ENCODE data around the gene UBE2E2.

Gene UBE2E2

DNA sequence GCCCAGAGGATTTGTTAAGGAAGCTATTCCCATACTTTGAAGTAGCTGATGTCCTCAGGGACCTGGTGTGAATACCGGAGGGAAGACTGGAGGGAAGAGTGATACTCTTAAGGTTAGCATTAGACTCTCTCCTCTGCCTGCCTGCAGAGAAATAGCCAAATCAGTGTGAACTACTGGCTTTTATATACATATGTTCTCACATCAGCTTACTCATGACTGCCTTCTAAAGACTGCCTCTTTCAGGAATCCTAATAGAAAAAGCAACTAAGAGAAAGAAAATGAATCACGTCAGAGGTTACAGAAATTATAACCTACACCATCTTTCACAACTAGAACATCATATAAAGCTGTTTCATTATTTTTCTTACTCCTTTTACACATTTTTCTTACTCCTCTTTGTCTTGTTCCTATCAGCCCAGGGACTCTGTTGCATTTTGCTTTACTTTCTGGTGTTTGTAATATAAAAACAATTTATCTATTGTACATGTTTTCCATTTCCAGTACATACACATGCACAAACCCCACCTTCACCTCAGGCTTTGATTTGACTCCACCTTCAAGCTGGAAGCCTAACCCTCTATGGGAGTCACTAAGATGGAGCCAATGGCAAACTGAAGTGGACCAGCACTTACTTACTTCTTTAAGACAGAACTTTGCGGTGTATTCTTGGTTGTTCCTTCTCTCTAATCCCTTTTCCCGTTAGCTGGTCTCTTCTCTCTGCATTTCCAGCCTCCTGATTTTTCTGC is 345.0 kb downstream of the UBE2E2 start:
- DNase-seq: no peak

DNA sequence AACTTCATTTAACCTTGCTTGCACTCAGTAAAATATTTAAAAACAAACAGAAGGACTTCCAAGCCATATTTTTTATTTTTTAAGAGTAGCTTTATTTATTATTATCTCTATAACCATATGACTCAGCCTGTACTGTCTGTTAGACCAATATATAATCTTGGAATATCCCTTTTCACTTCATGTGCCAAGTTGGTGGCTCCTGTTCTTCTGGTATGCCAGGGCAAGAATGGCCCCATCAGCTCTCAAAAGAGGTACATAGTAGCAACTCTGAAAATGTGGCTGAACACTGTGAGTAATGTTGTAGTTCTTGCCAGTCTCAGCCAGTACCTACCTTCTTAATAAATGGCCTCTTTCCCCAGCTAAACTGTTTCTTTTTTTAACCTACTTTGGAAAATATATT is 345.6 kb downstream of the UBE2E2 start:
- DNase-seq: no peak

DNA sequence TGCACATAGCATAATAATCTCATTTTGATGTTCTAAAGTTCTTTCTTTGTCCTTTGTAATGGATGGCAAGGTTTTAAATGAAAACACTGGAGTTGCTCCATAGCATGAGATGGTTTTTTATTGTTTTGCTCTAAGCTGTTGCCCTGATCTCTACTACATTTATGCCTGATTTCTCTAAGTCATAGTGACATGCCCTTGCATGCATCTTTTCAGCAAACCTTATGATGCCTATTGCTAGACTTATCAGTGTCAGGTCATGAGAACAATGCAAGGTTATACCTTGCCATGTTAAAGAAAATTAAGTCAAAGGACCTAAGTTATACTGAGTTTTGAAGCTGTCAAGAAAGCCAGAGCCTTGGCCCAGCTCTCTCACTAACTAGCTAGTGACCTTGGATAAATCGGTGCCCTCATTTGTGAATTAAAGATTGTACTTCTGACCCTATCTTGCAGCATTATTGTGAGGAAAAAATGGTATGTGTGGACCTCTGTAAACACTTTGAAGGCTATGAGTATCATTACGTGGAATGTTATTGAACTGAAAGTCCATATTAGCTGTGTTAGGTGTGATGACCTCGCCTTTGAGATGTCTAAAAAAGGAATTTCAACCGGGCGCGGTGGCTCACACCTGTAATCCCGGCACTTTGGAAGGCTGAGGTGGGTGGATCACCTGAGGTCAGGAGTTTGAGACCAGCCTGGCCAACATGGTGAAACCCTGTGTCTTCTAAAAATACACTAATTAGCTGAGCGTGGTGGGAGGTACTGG is 346.2 kb downstream of the UBE2E2 start:
- no peak for DNase-seq

DNA sequence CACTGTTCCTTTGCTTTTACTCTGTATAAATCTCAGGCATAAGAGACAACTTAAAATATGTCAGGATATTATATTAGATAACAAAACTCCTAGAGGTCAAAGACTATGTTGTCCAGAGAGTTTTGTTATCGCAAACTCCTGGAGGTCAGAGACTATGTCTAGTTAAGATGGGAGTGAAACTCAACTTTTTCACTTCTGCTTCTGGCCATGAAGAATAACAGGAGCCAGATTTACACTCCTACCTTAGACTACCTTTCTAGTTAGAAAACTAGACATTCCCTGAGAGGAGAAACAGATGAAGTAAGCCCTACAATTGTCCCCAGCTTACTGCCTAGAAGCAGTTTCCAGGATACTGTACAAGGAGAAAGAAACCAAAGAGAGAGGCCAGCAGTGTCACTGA is 347.3 kb downstream of the UBE2E2 start:
- DNase-seq: no peak

DNA sequence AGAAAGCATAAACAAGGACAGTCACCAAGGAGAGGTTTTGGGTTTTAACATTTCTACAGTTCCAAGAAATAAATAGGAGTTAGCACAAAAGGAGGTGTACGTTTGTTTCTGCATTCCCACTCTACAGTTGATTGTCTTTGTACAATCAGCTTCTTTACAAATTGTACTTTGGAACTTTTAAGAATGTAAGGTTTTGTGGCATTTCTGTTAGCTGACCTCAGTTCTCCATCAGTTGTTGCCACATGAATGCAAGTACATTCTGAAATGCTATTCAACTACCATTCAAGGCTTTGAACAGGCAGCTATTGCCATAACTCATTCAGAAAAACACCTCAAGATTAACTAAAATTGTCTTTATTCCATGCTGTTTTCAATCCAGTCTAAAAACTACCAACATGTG is 349.4 kb downstream of the UBE2E2 start:
- no peak for DNase-seq

DNA sequence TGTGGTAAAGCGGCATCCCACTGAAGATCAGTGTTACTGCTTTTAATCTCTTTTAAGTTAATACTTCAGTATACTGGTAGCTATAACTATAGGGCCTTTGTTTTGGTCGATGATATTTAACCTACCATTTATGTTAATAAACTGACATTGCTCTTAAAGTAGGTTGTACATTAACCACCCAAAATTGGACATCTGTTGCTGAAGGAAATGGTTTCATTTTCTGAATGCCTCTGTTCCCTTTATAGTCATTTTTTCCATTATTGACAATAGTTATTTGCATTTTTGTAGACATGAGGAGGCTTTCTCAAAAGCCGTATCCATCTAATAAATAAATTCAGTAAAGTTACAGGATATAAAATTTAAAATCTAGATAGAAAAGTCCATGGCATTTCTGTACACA is 350.2 kb downstream of the UBE2E2 start:
- DNase-seq: no peak

DNA sequence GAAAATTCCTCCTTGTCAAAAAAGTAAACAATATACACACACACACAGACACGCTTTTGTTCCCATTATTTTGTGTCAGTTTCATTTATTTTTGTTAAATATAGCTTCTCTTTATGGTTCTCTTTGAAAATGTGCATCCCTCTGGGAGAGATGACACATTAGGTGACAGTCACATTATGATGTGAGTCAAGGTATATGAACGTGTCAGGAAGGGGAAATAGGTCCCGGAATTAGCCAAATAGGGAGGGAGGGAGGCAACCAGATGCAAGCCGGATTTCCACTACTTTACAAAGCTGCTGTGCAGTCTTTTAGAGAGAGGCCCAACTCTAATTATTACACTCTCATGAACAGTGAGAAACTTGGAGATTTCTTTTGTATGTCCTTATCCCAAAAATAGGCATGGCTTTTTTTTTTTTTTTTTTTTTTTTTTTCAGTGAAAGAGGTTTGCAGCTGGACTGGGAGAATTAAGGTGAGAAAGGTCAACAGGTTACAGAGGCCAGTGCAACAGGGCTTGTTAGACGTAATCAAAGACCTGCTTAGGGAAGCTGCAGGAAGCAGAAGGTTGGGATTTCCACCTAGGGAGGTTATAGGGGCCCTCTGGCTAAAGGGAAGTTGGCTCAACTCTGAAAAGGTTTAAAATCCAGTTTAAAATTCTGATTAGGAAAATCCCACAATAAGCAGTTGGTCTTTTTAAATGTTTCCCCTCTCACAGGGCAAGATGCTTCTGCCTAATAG is 362.1 kb downstream of the UBE2E2 start:
- DNase-seq: no peak

DNA sequence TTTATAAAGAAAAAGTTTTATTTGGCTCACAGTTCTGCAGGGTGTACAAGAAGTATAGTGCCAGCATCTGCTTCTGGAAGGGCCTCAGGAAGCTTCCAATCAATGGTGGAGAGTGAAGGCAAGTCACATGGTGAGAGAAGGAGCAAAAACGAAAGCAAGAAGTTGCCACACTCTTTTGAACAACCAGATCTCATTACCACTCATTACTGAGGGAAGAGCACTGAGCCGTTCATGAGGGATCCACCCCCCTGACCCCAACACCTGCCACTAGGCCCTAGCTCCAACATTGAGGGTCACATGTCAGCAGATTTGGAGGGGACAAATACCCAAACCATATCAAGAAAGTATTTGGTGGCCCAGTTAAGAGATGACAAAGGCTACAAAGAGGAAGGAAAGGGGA is 363.4 kb downstream of the UBE2E2 start:
- no peak for DNase-seq

DNA sequence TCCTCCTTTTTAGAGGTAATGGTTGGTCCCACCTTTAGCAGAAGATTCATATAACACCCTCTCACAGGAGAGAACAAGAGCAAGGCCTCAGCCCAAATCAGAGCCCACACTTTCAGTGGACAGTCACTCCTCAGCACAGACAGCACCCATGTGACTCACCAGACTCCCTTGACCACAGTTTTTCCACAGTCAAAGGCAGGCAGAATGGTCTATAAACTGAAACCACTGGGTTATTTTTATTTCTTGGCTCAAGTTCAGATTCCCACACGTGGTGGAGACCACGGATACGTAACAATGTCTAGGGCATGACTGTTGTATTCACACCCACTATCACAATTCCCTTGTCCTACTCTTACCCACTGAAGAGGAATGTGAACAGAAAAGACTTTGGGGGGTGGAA is 364.8 kb downstream of the UBE2E2 start:
- DNase-seq: no peak

DNA sequence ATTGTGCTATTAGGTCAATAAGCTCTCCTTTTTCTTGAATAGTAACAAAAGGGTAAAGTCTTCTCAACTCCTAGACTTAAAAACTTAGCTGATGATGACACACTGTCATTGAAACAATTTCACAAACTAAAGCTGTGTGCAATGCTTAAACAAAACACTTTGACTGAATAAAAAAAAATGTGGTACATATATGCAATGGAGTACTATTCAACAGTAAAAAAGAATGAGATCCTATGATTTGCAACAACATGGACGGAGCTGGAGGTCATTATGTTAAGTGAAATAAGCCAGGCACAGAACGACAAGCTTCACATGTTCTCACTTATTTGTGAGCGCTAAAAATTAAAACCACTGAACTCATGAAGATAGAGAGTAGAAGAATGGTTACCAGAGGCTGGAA is 370.7 kb downstream of the UBE2E2 start:
- DNase-seq: no peak

DNA sequence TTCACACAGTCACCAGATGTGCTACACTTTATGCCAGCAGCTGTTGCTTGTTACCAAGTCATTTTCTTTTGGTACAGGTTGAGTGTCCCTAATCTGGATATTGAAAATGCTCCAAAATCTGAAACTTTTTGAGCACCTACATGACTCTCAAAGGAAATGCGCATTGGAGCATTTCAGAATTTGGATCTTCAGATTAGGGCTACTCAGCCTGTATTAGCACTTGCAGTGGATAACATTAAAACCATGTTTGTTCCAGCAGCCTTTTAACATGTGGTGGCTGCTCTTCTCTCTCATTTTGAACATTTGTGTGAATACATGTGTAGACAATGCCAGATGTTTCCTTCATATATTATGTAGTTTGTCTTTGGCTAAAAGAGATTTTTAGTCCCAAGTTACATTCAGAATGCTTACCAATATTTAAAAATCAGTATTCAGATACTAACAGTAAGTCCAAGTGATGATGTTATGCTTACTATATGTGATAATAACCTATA is 371.7 kb downstream of the UBE2E2 start:
- no peak for DNase-seq

DNA sequence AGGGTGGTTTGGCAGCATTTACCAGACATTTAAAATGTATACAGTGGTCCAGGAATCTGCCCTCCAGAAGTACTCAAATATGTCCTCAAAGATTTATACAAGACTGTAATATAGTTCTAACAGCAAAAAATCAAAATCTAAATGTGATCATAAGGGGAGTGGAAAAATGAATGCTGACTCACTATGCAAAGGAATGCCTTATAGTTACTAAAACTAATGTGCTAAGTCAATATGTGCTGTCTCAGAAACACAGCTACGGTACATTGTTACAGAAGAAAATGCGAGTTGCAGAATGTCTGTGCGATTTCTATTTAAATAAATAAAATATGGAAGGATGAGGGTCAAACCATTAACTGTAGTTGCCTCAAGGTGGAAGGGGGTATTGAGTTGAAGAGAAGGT is 372.6 kb downstream of the UBE2E2 start:
- DNase-seq: no peak

DNA sequence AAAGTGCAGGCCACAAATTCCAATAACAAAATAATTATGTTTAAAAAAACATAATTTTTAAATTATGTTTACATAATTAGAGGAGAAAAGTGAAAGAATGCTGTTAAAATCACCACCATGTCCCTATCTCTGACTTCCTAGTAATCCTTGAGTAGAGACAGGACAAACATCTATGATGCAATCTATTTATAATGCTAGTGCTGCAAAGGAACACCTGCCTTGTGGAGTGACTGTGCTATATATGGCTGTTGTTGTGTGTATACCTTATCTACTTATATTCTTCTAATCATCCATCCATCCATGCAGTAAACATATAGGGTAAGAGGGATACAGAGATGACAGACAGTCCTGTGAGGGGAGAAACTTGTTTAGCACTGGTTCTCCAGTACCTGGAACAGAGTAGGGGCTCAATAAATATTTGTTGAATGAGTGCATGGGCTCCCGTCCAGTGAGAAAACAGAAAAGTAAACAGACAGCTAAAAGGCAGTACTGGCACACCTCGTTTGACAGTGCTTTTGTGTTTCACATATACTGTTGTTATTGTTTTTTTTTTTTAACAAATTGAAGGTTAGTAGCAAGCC is 373.3 kb downstream of the UBE2E2 start:
- DNase-seq: peak; percentile 21

DNA sequence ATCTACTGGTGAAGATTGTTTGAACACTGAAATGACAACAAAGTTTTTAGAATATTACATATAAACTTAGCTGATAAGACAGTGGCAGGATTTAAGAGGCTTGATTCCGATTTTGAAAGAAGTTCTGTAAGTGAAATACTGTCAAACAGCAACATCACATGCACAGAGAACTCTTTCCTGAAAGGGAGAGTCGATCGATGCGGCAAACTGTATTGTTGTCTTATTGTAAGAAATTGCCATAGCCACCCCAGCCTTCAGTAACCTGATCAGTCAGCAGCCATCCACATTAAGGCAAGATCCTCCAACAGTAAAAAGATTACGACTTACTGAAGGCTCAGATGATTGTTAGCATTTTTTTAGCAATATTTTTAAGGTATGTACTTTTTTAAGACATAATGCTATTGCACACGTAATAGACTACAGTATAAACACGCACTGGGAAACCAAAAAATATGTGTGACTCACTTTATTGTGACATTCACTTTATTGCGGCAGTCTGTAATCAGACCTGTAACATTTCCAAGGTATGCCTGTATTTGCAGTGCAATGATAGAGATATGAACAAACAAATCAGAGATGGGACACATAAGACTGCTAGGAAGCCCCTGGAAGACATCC is 377.1 kb downstream of the UBE2E2 start:
- DNase-seq: no peak

DNA sequence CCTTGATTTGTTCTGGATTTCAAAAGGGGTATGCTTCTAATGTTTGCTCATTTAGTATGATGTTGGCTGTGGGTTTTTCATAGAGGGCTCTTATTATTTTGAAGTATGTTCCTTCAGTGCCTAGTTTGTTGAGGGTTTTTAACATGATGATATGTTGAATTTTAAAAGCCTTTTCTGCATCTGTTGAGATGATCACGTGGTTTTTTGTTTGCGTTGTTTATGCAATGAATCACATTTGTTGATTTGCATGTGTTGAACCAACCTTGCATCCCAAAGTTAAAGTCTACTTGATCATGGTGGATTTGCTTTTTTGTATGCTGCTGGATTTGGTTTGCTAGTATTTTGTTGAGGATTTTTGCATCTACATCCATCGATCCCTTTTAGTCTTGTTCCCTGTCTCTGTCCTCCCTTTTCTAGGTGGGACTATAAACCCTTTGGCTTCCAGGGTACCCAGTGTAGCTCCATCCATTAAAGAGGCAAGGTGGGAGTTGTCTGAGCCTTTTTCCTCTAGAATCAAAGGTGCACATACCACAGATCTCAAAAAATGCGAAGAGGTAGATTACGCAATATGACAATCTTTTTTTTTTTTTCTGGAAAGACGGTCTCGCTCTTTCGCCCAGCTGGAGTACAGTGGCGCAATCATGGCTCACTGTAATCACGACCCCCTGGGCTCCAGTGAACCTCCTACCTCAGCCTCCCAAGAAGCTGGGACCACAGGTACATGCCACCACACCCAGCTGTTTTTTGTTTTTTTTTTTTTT is 381.0 kb downstream of the UBE2E2 start:
- no peak for DNase-seq

DNA sequence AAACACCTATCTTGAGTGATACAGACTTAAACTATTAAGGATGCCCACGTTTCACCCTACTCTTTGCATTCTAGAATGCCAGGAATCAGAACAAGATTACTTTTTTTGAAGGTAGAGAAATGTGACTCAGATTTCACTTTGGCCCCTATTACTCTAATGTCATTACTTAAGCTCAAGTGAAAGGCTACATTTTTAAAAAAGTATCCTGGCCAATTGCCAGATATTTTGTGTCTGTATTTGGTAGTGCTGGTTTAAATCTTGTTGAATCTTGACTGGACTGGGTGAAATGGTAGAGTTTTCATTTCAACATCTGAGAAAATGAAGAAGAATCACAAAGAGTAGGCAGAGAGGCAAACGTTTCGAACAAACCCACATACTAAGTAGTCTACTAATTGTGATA is 384.4 kb downstream of the UBE2E2 start:
- no peak for DNase-seq

DNA sequence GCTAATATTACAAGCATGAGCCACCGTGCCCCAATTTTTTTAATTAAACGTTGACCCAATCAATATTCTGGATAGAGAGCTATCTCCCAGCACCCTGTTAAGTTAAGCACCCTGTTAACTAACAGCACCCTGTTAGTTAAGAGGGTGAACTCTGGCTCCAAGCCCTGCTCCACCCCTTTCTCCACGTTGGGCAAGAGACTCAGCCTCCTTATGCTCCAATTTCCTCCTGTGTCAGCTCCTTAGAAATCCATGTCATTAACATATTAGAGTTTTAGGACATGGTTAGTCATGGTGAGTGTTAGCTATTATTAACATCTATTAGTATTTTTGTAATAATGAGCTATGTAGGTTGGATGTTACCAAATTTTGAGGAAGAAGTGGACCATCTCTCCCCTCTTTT is 385.4 kb downstream of the UBE2E2 start:
- no peak for DNase-seq

DNA sequence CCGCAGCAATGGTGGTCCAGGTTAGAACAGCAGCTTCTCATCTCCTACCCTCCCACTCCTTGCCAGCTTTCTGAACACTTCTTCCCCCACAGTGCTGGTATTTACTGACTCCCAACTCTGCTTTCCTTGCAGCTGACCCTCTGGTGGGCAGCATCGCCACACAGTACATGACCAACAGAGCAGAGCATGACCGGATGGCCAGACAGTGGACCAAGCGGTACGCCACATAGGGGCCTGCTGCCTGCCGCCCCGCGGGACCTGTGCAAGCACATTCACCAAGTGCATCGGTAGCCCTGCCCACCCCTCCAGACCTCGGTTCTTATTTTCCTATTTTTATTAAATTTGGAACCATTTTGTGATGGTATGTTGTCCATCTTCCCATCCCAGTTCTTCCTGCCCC is 386.5 kb downstream of the UBE2E2 start:
- no peak for DNase-seq

DNA sequence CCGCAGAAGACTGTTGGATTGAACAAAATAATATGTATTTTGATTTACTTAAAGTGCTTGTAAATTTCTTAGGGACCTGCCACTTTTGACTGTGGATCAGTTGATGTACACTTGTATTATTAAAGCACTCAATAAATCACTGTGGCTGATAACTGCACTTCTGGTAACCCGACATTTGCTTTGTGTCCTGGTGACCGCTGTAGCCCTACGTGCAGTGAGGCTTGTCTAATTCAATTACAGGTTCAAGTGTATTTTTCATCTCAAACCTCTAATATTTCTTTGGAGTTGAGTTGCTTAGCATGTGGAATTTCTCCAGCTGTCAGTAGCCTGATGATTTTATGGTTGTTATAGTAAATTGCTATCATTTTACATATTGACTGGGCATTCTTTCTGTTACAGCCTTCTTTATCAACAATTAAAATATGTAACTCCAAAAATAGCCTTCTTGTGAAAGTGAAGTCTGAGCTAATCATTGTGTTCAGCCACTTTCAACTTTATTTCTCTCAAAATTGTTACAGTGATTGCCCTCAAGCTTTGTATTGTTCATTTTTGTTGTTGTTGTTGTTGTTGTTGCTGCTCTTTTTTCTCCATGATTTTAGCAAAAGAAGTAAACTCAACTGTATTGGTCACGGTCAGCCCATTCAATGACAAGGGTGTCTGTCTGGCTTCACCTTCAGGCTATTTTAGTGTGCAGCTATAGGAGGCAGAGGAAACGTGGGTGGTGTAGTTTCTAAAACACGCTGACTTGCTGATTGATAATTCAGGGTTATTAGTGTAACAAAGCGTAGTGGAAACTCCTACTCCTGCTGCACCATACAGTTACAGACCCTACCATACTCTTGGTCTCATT is 387.5 kb downstream of the UBE2E2 start:
- DNase-seq: no peak

DNA sequence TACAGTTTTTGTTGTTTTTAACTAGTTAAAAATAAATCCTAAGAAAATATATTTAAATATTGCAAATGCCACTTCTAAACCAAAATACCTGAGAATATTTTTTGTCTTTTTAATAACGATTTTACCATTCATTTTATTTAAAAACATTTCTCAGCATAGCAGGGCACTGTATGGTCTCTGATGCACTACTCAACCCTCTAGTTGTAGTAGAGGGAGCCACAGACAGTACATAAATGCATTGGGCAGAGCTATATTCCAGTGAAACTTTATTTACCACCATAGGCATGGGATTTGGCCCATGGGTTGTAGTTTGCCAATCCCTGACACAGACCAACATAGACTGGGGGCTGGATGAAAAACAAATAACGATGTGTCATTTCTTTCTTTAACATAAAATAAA is 388.2 kb downstream of the UBE2E2 start:
- no peak for DNase-seq
